IMR-90 (cell line): ENCODE measurements around the gene TMEM218. TPM values are rescaled to one million over a fixed set of nuclear protein-coding genes. Genes with fewer than 3 reads are reported as not detected.

Experiments
- ATAC-seq: fragments of 200-7000 bp; cut with Tn5 transposase; 2 replicates; pipeline ENCODE4 v1.9.1; 2020; ENCODE audit warnings: low read depth, mild to moderate bottlenecking, moderate library complexity
- BruUV-seq: library from RNA; stranded (reverse); fragments of 400-500 nt; replicated peaks from 2 replicates; lab custom pipeline; 2021; lab: Mats Ljungman, UMichigan
- CTCF ChIA-PET: fragments of 300-600 bp; formaldehyde crosslinking; extraction: SDS; loops from one replicate; lab custom pipeline; 2021; ENCODE audit warnings: antibody characterized with exemption; lab: Yijun Ruan, JAX
- POLR2A ChIA-PET: fragments of 300-600 bp; sonication (Branson Sonifier 250); formaldehyde crosslinking; loops from one replicate; lab custom pipeline; 2022; ENCODE audit warnings: antibody characterized with exemption; ENCODE audit not compliant: unreplicated experiment; lab: Charles Lee
- DNase-seq: peaks from one replicate; pipeline ENCODE4 v3.0.0; 2013
- H2AFZ ChIP-seq: replicated peaks from 2 replicates; pipeline ENCODE3; 2013; ENCODE audit warnings: low read length, mild to moderate bottlenecking; ENCODE audit not compliant: poor library complexity
- H2AK5ac ChIP-seq: 2 replicates; pipeline ENCODE4 v1.6.1; 2013; ENCODE audit warnings: low read depth, low read length, inconsistent platforms
- H2AK9ac ChIP-seq: replicated peaks from 2 replicates; pipeline ENCODE3; 2013; ENCODE audit warnings: mild to moderate bottlenecking, low read depth, low read length, moderate library complexity; ENCODE audit not compliant: poor library complexity
- H2BK120ac ChIP-seq: 2 replicates; pipeline ENCODE4 v1.6.1; 2013; ENCODE audit warnings: low read depth, low read length, inconsistent platforms
- H2BK15ac ChIP-seq: 3 replicates; pipeline ENCODE4 v1.6.1; 2013; ENCODE audit warnings: low read depth, low read length, inconsistent platforms
- H2BK20ac ChIP-seq: 2 replicates; pipeline ENCODE4 v1.6.1; 2013; ENCODE audit warnings: low read depth, mild to moderate bottlenecking, inconsistent platforms, low read length, moderate library complexity
- H2BK5ac ChIP-seq: 2 replicates; pipeline ENCODE4 v1.6.1; 2013; ENCODE audit warnings: mild to moderate bottlenecking, low read depth, low read length, inconsistent platforms; ENCODE audit not compliant: poor library complexity, severe bottlenecking
- H3K14ac ChIP-seq: replicated peaks from 2 replicates; pipeline ENCODE4 v1.6.1; 2013; ENCODE audit warnings: low read depth, low read length, inconsistent platforms
- H3K18ac ChIP-seq: 2 replicates; pipeline ENCODE4 v1.6.1; 2013; ENCODE audit warnings: low read depth, low read length, control low read depth
- H3K23ac ChIP-seq: 2 replicates; pipeline ENCODE4 v1.6.1; 2013; ENCODE audit warnings: low read depth, low read length, inconsistent platforms
- H3K27ac ChIP-seq: 2 replicates; pipeline ENCODE4 v1.5.1; 2013; ENCODE audit warnings: mild to moderate bottlenecking, control low read depth, low read length; ENCODE audit not compliant: insufficient read depth
- H3K27me3 ChIP-seq: 2 replicates; pipeline ENCODE4 v1.6.1; 2013; ENCODE audit warnings: low read length; ENCODE audit not compliant: control insufficient read depth, insufficient read depth
- H3K36me3 ChIP-seq: 2 replicates; pipeline ENCODE4 v1.6.1; 2013; ENCODE audit warnings: low read length, mixed read lengths; ENCODE audit not compliant: control insufficient read depth, insufficient read depth
- H3K4ac ChIP-seq: 2 replicates; pipeline ENCODE4 v1.6.1; 2013; ENCODE audit warnings: low read depth, low read length, inconsistent platforms
- H3K4me1 ChIP-seq: 2 replicates; pipeline ENCODE4 v1.6.1; 2013; ENCODE audit warnings: low read length, mixed read lengths; ENCODE audit not compliant: control insufficient read depth, insufficient read depth
- H3K4me2 ChIP-seq: 2 replicates; pipeline ENCODE4 v1.6.1; 2013; ENCODE audit warnings: low read depth, mild to moderate bottlenecking, control low read depth, low read length, moderate library complexity
- H3K4me3 ChIP-seq: 2 replicates; pipeline ENCODE4 v1.5.1; 2013; ENCODE audit warnings: low read depth, mild to moderate bottlenecking, control low read depth, low read length, moderate library complexity; ENCODE audit not compliant: insufficient read depth
- H3K56ac ChIP-seq: 2 replicates; pipeline ENCODE4 v1.6.1; 2013; ENCODE audit warnings: low read length, inconsistent platforms; ENCODE audit not compliant: insufficient read depth; ENCODE audit errors: extremely low read depth
- H3K79me1 ChIP-seq, 2 experiments: 2 replicates each; pipeline ENCODE4 v1.6.1; 2013; ENCODE audit warnings: low read length in 2 of 2, inconsistent platforms in 1 of 2, low read depth in 1 of 2
- H3K9ac ChIP-seq: 2 replicates; pipeline ENCODE4 v1.6.1; 2013; ENCODE audit warnings: low read depth, low read length, control low read depth
- H3K9me1 ChIP-seq: 2 replicates; pipeline ENCODE4 v1.6.1; 2013; ENCODE audit warnings: low read length, inconsistent platforms; ENCODE audit not compliant: insufficient read depth
- H3K9me3 ChIP-seq: 2 replicates; pipeline ENCODE4 v1.6.1; 2013; ENCODE audit warnings: low read length; ENCODE audit not compliant: control insufficient read depth, insufficient read depth
- H4K20me1 ChIP-seq: 2 replicates; pipeline ENCODE4 v1.6.1; 2013; ENCODE audit warnings: low read length, inconsistent platforms; ENCODE audit not compliant: insufficient read depth
- H4K5ac ChIP-seq: 2 replicates; pipeline ENCODE4 v1.6.1; 2013; ENCODE audit warnings: mild to moderate bottlenecking, low read depth, low read length, control low read depth
- H4K8ac ChIP-seq, 2 experiments: 2 replicates each; pipeline ENCODE4 v1.6.1; 2013; ENCODE audit warnings: low read depth in 2 of 2, low read length in 2 of 2, control low read depth in 1 of 2, inconsistent platforms in 1 of 2
- H4K91ac ChIP-seq: 2 replicates; pipeline ENCODE4 v1.6.1; 2013; ENCODE audit warnings: low read depth, low read length, inconsistent platforms; ENCODE audit not compliant: insufficient read depth
- MXI1 ChIP-seq: IDR thresholded peaks from 2 replicates; pipeline ENCODE4 v1.6.1; 2012; ENCODE audit warnings: low read depth, mild to moderate bottlenecking, low read length, moderate library complexity, borderline replicate concordance
- RCOR1 ChIP-seq: IDR thresholded peaks from 2 replicates; pipeline ENCODE4 v1.6.1; 2012; ENCODE audit warnings: mild to moderate bottlenecking, low read length, improper control_type of control experiment; ENCODE audit not compliant: insufficient replicate concordance
- WGBS, 2 experiments: methylation state at CpG; one replicate each; pipeline versions ENCODE4 v1.1.5 to v1.1.7; 2013; ENCODE audit warnings: missing lambda C conversion rate in 2 of 2; ENCODE audit not compliant: insufficient read length in 1 of 2; ENCODE audit errors: extremely low coverage in 2 of 2; 5-methylcytosine and 5-hydroxymethylcytosine counted together
- dilution Hi-C: fragments of 300-500 bp; cut with HindIII; formaldehyde crosslinking; loops from one replicate; pipeline ENCODE4 v1.14.3; 2018; ENCODE audit warnings: low sequenced_read_pairs; ENCODE audit not compliant: unreplicated experiment
- in situ Hi-C: fragments of 300-500 bp; cut with MboI; formaldehyde crosslinking; loops from 3 replicates; pipeline ENCODE4 v1.14.3; 2019; ENCODE audit warnings: low sequenced_read_pairs, inconsistent platforms, mixed read lengths
- intact Hi-C: fragments of 100-400 bp; cut with micrococcal nuclease; formaldehyde crosslinking; loops from 2 replicates; pipeline ENCODE4 v1.10.0; 2022
- polyA plus RNA-seq, 3 experiments: library from polyadenylated mRNA; depleted of rRNA; stranded (reverse); fragments of >200 nt; gene quantifications; 2 replicates each; pipeline ENCODE4 v1.2.3, GENCODE V29; 2012; ENCODE audit warnings: low replicate concordance in 1 of 3
- total RNA-seq: library from RNA; depleted of rRNA; stranded (reverse); fragments of >200 nt; gene quantifications from 2 replicates; pipeline ENCODE4 v1.2.3, GENCODE V29; 2012

Gene TMEM218
- total and polyA plus RNA-seq, 2 of the 4 experiments (the other 2 are of a cell fraction): 19.4 to 23.0 TPM

- BruUV-seq: no TSS peak
- dilution Hi-C loops: no loop called here
These were observed 27.9 kb downstream of the TMEM218 start for GRCh38 chr11:125083312-125084056.

More at GRCh38 chr11:125083312-125084056, 27.9 kb downstream of the TMEM218 start:
- peak overlapping the region; percentile 75 for H2BK120ac ChIP-seq
- peak overlapping the region; percentile 56 for H2BK5ac ChIP-seq
- H4K8ac ChIP-seq: peak overlapping the region; percentile 40 to 70
- H3K18ac ChIP-seq: peak overlapping the region; percentile 52
- DNase-seq (no peak), ATAC-seq (no peak)
- TF ChIP-seq MXI1: no peak
- peak; percentile 3 for TF ChIP-seq RCOR1
- no peak overlapping the region for H3K9ac ChIP-seq
- no peak overlapping the region for H3K4me3 ChIP-seq
- no peaks in the 10 kb centered on the region for H3K27me3 ChIP-seq
- peaks cover 19% of the 10 kb centered on the region for H3K9me1 ChIP-seq
- in situ Hi-C loops: no loop called here
- peak overlapping the region; percentile 35 for H4K5ac ChIP-seq
- H4K20me1 ChIP-seq: no peaks in the 10 kb centered on the region
- peak overlapping the region; percentile 69 for H3K14ac ChIP-seq
- 90% methylated on average over 2 of the region's 11 CpGs; no CpG with 5 or more reads in 1 of the 2 experiments for WGBS, 2 experiments
- H2AK9ac ChIP-seq: peak overlapping the region; percentile 40
- H3K9me3 ChIP-seq: no peaks in the 10 kb centered on the region
- intact Hi-C loops: no loop called here
- peak overlapping the region; percentile 18 for H3K27ac ChIP-seq
- H3K56ac ChIP-seq: no peak overlapping the region
- H3K4ac ChIP-seq: peak overlapping the region; percentile 75
- H2BK15ac ChIP-seq: peak overlapping the region; percentile 81; the same call in 2 of the 3 replicates
- H2AK5ac ChIP-seq: peak overlapping the region; percentile 45; the same call in 1 of the 2 replicates
- peak overlapping the region; percentile 18; the same call in 1 of the 2 replicates for H3K4me2 ChIP-seq
- H2BK20ac ChIP-seq: peak overlapping the region; percentile 61
- peak overlapping the region; percentile 5; the same call in 1 of the 2 replicates for H3K23ac ChIP-seq
- peak overlapping the region; percentile 76 for H4K91ac ChIP-seq
- H3K36me3 ChIP-seq: no peaks in the 10 kb centered on the region
- H3K79me1 ChIP-seq: no peaks in the 10 kb centered on the region
- peaks cover 11% of the 10 kb centered on the region for H3K4me1 ChIP-seq
- POLR2A ChIA-PET: no interaction called here
- peak overlapping the region; percentile 88 for H2AFZ ChIP-seq
- CTCF ChIA-PET: no interaction called here
